Measurements from ENCODE around the gene GPR18.

DNA sequence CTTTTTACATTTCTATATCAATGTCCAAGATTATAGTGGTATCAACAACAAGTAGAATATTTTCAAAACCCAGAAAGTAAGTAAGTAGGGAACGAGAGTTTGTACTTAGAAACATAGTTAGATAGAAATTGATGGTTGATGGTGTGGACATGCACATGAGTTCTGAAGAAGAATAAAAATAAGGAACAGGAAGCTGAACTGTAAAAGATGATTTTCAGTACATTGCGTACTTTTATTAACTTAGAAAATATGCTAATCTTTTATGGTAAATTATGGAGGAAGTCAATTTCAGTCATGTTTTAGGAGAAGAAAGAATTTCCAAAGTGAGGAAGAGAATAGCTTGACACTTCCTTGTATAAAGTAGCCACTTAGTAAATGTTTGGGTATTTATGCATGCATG lies 12.3 kb upstream of the GPR18 start:
- TF ChIP-seq, protein P1, sequence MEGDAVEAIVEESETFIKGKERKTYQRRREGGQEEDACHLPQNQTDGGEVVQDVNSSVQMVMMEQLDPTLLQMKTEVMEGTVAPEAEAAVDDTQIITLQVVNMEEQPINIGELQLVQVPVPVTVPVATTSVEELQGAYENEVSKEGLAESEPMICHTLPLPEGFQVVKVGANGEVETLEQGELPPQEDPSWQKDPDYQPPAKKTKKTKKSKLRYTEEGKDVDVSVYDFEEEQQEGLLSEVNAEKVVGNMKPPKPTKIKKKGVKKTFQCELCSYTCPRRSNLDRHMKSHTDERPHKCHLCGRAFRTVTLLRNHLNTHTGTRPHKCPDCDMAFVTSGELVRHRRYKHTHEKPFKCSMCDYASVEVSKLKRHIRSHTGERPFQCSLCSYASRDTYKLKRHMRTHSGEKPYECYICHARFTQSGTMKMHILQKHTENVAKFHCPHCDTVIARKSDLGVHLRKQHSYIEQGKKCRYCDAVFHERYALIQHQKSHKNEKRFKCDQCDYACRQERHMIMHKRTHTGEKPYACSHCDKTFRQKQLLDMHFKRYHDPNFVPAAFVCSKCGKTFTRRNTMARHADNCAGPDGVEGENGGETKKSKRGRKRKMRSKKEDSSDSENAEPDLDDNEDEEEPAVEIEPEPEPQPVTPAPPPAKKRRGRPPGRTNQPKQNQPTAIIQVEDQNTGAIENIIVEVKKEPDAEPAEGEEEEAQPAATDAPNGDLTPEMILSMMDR (conservative IDR thresholded peaks at IDR 0.05): no peak
- TF ChIP-seq EZH2 (IDR thresholded peaks at IDR 0.05; ENCODE audit: low read depth): no peak

Measured in PC-9 (cell line).